Measurements from ENCODE around the gene ACTR1B.

GRCh38 chr2:97702731-97703470 is 39.1 kb upstream of the ACTR1B start:
- TF ChIP-seq, protein P1, sequence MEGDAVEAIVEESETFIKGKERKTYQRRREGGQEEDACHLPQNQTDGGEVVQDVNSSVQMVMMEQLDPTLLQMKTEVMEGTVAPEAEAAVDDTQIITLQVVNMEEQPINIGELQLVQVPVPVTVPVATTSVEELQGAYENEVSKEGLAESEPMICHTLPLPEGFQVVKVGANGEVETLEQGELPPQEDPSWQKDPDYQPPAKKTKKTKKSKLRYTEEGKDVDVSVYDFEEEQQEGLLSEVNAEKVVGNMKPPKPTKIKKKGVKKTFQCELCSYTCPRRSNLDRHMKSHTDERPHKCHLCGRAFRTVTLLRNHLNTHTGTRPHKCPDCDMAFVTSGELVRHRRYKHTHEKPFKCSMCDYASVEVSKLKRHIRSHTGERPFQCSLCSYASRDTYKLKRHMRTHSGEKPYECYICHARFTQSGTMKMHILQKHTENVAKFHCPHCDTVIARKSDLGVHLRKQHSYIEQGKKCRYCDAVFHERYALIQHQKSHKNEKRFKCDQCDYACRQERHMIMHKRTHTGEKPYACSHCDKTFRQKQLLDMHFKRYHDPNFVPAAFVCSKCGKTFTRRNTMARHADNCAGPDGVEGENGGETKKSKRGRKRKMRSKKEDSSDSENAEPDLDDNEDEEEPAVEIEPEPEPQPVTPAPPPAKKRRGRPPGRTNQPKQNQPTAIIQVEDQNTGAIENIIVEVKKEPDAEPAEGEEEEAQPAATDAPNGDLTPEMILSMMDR (IDR thresholded peaks at IDR 0.05) = no peak
- TF ChIP-seq SOX15 (CRISPR knock-in tag; IDR thresholded peaks at IDR 0.05) = no peak
- TF ChIP-seq, protein P2, sequence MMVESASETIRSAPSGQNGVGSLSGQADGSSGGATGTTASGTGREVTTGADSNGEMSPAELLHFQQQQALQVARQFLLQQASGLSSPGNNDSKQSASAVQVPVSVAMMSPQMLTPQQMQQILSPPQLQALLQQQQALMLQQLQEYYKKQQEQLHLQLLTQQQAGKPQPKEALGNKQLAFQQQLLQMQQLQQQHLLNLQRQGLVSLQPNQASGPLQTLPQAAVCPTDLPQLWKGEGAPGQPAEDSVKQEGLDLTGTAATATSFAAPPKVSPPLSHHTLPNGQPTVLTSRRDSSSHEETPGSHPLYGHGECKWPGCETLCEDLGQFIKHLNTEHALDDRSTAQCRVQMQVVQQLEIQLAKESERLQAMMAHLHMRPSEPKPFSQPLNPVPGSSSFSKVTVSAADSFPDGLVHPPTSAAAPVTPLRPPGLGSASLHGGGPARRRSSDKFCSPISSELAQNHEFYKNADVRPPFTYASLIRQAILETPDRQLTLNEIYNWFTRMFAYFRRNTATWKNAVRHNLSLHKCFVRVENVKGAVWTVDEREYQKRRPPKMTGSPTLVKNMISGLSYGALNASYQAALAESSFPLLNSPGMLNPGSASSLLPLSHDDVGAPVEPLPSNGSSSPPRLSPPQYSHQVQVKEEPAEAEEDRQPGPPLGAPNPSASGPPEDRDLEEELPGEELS (CRISPR knock-in tag; IDR thresholded peaks at IDR 0.05) = no peak
- TF ChIP-seq FOXJ3 (CRISPR knock-in tag; IDR thresholded peaks at IDR 0.05; ENCODE audit: borderline replicate concordance) = no peak
- TF ChIP-seq, protein P3, sequence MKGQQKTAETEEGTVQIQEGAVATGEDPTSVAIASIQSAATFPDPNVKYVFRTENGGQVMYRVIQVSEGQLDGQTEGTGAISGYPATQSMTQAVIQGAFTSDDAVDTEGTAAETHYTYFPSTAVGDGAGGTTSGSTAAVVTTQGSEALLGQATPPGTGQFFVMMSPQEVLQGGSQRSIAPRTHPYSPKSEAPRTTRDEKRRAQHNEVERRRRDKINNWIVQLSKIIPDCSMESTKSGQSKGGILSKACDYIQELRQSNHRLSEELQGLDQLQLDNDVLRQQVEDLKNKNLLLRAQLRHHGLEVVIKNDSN (CRISPR knock-in tag; IDR thresholded peaks at IDR 0.05) = no peak
- TF ChIP-seq TEAD1 (CRISPR knock-in tag; IDR thresholded peaks at IDR 0.05) = no peak
- TF ChIP-seq, protein P4, sequence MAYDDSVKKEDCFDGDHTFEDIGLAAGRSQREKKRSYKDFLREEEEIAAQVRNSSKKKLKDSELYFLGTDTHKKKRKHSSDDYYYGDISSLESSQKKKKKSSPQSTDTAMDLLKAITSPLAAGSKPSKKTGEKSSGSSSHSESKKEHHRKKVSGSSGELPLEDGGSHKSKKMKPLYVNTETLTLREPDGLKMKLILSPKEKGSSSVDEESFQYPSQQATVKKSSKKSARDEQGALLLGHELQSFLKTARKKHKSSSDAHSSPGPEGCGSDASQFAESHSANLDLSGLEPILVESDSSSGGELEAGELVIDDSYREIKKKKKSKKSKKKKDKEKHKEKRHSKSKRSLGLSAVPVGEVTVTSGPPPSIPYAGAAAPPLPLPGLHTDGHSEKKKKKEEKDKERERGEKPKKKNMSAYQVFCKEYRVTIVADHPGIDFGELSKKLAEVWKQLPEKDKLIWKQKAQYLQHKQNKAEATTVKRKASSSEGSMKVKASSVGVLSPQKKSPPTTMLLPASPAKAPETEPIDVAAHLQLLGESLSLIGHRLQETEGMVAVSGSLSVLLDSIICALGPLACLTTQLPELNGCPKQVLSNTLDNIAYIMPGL (CRISPR knock-in tag; IDR thresholded peaks at IDR 0.05) = no peak
- TF ChIP-seq, protein P5, sequence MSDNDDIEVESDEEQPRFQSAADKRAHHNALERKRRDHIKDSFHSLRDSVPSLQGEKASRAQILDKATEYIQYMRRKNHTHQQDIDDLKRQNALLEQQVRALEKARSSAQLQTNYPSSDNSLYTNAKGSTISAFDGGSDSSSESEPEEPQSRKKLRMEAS (CRISPR knock-in tag; IDR thresholded peaks at IDR 0.05) = no peak
- TF ChIP-seq TEAD4 (CRISPR knock-in tag; IDR thresholded peaks at IDR 0.05) = no peak
- TF ChIP-seq ZNF416 (CRISPR knock-in tag; IDR thresholded peaks at IDR 0.05) = no peak
- no peak for TF ChIP-seq ZBTB21 (CRISPR knock-in tag; IDR thresholded peaks at IDR 0.05; ENCODE audit: borderline replicate concordance)
- TF ChIP-seq, protein P6, sequence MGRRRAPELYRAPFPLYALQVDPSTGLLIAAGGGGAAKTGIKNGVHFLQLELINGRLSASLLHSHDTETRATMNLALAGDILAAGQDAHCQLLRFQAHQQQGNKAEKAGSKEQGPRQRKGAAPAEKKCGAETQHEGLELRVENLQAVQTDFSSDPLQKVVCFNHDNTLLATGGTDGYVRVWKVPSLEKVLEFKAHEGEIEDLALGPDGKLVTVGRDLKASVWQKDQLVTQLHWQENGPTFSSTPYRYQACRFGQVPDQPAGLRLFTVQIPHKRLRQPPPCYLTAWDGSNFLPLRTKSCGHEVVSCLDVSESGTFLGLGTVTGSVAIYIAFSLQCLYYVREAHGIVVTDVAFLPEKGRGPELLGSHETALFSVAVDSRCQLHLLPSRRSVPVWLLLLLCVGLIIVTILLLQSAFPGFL (CRISPR knock-in tag; IDR thresholded peaks at IDR 0.05; ENCODE audit: borderline replicate concordance) = no peak

All from WTC11 (cell line).